GM13976 (cell line): ENCODE data around the gene F7.

ENCODE experiments used
- DNase-seq: peaks from one replicate; pipeline ENCODE4 v3.0.0; 2012; ENCODE audit warnings: low spot score
- in situ Hi-C: fragments of 300-500 bp; cut with MboI; formaldehyde crosslinking; loops from one replicate; pipeline ENCODE4 v1.12.0; 2022; ENCODE audit warnings: low sequenced_read_pairs, mixed read lengths, inconsistent platforms; ENCODE audit not compliant: unreplicated experiment
- TF ChIP-seq, protein P1 (sequence below): IDR thresholded peaks from 2 replicates; pipeline ENCODE4 v1.5.1; 2012; ENCODE audit warnings: borderline replicate concordance, mild to moderate bottlenecking; ENCODE audit not compliant: insufficient read depth; ENCODE audit errors: extremely low read depth, missing control alignments, control extremely low read depth

Gene F7

DNA sequence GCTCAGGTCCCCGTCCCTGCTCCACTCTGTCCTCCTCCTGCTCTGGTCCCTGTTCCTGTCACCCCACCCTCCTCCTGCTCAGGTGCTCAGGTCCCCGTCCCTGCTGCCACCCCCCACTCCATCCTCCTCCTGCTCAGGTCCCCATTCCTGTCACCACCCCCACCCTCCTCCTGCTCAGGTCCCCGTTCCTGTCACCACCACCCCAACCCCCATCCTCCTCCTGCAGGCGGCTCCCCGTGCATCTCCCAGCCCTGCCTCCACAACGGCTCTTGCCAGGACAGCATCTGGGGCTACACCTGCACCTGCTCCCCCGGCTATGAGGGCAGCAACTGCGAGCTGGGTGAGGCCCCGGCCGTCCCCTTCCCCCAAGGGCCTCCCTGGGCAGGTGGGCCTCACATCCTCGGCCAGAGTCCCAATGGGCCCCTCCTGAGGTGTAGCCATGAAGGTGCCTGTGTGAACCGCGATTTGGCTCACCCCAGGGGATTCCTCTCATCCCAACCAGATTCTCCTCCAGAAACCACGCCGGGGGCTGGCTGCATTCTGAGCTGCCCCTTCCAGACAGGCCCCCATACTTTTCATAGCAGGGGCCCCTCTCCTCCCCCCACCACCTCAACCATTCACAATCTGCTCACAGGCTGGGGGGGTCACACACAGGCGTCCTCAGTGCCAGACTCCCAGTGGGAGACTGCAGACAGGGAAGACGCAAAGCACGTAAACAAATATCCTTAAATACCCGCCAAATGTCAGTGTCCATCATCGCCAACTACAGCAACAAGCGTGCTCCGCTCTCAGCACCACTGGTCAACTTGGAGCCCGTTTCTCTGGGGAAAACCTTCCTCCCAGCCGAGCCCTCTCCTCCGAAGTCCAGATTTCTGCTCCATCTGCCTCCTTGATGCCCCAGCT, 57.4 kb downstream of the F7 start:
- TF ChIP-seq, protein P1, sequence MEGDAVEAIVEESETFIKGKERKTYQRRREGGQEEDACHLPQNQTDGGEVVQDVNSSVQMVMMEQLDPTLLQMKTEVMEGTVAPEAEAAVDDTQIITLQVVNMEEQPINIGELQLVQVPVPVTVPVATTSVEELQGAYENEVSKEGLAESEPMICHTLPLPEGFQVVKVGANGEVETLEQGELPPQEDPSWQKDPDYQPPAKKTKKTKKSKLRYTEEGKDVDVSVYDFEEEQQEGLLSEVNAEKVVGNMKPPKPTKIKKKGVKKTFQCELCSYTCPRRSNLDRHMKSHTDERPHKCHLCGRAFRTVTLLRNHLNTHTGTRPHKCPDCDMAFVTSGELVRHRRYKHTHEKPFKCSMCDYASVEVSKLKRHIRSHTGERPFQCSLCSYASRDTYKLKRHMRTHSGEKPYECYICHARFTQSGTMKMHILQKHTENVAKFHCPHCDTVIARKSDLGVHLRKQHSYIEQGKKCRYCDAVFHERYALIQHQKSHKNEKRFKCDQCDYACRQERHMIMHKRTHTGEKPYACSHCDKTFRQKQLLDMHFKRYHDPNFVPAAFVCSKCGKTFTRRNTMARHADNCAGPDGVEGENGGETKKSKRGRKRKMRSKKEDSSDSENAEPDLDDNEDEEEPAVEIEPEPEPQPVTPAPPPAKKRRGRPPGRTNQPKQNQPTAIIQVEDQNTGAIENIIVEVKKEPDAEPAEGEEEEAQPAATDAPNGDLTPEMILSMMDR, result no peak
- in situ Hi-C loops, result no loop called here
- no peak for DNase-seq

DNA sequence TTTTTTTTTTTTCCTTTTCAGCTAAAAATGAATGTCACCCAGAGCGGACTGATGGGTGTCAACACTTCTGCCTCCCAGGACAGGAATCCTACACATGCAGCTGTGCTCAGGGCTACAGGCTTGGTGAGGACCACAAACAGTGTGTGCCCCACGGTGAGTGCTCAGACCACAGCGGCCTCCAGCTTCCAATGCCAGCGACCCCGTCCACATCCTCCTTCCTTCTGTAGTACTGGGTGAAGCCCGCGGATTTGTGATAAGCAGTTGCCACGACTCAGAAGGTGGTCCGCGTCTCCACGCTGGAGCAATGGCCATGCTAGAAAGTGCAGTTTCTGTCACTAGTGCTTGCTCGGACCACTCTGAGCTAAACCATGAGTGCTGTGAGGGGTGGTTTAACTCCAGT, 58.9 kb downstream of the F7 start:
- TF ChIP-seq, protein P1, result no peak
- in situ Hi-C loops, result no loop called here

DNA sequence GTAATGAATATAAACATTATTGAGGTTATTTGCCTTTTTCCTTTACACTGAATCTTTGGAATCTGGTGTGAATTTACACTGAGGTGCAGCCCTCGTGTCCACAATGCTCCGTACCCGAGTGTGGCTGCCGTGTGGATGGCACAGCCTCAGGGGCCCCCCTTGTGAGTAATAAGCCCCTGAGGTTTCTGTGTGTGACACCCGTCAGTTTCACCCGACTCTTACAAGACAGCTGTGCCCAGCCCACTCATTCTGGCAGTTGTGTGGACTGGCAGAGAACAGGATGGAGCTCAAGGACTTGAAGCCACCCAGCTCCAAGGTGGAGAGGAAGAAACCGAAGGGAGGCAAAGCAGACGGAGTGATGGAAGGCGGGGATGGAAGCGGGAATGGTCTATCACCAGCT, 60.7 kb downstream of the F7 start:
- in situ Hi-C loops, result no loop called here
- TF ChIP-seq, protein P1, result no peak
- DNase-seq, result no peak

More for the DNA sequence above, 58.9 kb downstream of the F7 start:
- no peak for DNase-seq

DNA sequence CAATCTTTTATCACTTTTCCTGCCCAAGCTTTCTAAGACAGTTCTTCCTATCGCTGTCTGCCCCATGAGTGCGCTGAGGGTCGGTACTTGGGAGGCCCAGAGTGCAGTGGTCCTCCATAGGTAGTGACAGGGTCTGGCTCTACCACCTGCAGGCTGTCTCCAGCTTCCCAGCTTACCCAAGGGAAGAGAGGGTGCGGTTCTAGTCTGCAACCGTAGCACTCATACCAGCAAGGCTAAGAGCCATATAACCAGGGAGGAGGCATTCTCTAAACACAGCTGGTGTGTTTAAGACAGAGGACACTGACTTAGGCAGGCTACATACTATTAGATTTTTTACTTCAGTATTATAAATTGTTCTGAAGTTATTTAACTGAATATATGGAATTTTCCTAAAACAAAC, 61.1 kb downstream of the F7 start:
- in situ Hi-C loops, result no loop called here
- DNase-seq, result no peak
- TF ChIP-seq, protein P1, result no peak

DNA sequence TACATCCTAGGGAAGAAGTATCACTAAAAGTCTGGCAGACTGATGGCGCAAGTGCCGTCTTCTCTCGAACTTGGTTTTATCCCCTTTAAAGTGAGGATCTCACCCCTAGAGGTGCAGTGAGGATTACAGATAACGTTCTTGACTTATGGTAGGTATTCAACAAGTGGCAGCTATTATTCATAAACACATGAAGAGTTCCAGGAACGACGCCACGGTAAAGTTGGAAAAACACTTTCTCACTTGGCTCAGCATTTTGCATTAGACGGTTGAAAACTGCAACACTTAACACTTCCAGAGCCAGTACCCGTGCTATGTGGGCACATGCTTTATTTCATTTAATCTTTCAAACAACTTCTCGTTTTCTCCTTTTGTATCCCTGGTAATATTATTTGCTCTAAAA, 61.6 kb downstream of the F7 start:
- TF ChIP-seq, protein P1, result no peak
- no peak for DNase-seq
- in situ Hi-C loops, result no loop called here

DNA sequence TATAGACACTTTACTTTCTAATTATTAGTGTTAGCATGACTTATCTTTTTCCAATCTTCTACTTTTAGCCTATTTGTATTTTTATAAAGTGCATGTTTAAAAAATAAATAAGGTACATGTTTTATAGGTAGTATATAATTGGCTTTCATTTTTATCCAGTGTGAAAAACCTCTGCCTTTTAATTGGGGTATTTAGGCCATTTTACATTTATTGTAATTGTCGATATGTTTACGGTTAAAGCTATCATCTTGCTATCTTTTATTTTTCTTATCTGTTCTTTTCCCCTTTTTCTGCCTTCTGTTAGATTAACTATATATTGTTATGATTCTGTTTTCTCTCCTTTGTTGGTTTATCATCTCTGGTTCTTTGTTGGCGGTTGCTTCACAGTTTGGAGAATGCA, 62.0 kb downstream of the F7 start:
- no peak for DNase-seq
- in situ Hi-C loops, result no loop called here
- TF ChIP-seq, protein P1, result no peak
